ENCODE data around the gene CEP170. TPM values are rescaled to one million over a fixed set of nuclear protein-coding genes. Genes with fewer than 3 reads are reported as not detected.
"Not testable (repeated sequence)": the region's sequence is repeated elsewhere in the genome, so short reads cannot be mapped to it uniquely, and the experiment has no call there.

Gene CEP170
- total and polyA plus RNA-seq, 2 experiments from 2014 or later: 93.1 to 104 TPM

DNA sequence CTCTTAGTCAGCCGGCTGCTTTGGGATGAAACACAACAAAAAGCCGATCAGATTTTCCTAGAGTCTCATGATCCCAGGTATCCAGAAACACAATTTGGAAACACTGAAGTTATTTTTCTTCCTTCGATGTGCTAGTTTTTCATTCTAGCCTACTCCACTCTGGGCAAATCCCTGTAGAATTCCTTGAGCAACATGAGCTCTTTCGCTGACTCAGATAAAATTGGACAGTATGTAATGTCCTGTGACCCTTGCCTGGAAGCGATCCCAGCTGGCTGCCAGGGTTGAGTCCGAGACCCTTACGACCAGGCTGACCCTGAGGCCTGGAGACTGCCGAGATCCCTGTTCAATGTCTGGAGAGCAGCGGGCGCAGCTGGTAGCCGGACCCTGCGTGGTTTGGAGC, 147.9 kb downstream of the CEP170 start:
- not testable (repeated sequence) for H3K27me3 ChIP-seq (ENCODE audit: insufficient read depth); H3K27ac ChIP-seq (ENCODE audit: low read depth); DNase-seq (ENCODE audit: low spot score); H3K4me1 ChIP-seq (ENCODE audit: insufficient read depth); H3K4me3 ChIP-seq; H3K36me3 Mint-ChIP-seq (ENCODE audit: low read depth); H3K79me2 ChIP-seq (replicated peaks; ENCODE audit: insufficient read depth); H2AFZ ChIP-seq; H3K9me2 ChIP-seq (ENCODE audit: insufficient read depth); ATAC-seq; H3K27ac Mint-ChIP-seq; H3K27me3 Mint-ChIP-seq (ENCODE audit: insufficient read depth, low read depth, poor library complexity); H3K4me2 ChIP-seq; H4K20me1 ChIP-seq (replicated peaks; ENCODE audit: insufficient read depth); H3K9me3 Mint-ChIP-seq; H3K4me1 Mint-ChIP-seq; H3K36me3 ChIP-seq (ENCODE audit: insufficient read depth); H3K4me3 Mint-ChIP-seq; H3F3A ChIP-seq (replicated peaks; ENCODE audit: low read depth)

DNA sequence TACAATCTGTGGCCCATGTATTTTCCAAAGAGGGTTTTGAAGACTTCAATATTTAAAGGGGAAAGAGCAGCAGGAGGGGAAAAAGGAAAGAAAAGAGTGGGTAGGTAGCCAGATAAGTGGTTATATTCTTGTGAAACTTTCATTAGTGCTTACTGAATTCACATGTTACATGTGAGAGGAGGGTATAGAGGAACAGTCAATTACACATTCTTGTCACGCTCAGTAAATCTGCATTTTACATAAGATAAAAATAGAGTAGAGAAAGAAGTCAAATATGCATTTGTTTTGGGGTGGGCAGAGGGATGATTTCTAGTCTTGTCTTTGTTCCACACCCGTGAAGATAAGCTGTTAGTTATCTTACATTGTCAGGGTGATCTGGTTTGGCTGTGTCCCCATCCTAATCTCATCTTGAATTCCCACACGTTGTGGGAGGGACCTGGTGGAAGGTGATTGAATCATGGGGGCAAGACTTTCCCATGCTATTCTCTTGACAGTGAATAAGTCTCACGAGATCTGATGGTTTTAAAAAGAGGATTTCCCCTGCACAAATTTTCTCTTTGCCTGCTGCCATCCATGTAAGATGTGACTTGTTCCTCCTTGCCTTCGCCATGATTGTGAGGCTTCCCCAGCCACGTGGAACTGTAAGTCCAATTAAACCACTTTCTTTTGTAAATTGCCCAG, 149.3 kb downstream of the CEP170 start:
- H4K20me1 ChIP-seq (replicated peaks; ENCODE audit: insufficient read depth); H3K4me1 Mint-ChIP-seq: not testable (repeated sequence)

DNA sequence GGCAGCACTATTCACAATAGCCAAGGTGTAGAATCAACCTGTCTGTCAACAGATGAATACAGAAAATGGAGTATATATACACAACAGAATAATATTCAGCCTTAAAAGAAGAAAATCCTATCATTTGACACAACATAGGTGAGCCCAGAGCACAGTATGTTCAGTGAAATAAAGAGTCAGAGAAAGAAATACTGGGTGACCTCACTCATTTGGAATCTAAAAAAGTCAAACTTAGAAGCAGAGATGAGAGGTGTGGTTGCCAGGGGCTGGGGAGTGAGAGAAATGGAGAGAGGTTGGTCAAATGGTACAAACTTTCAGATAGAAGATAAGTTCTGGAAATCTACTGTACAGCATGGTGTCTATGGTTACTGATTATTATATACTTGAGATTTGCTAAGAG, 150.0 kb downstream of the CEP170 start:
- not testable (repeated sequence) for H3K9me3 Mint-ChIP-seq

More for the DNA sequence above, 149.3 kb downstream of the CEP170 start:
- H3K9me2 ChIP-seq (ENCODE audit: insufficient read depth); H3K36me3 Mint-ChIP-seq (ENCODE audit: low read depth); ATAC-seq; H3K4me3 Mint-ChIP-seq; H3K27ac Mint-ChIP-seq; H3K4me3 ChIP-seq; H3K27me3 ChIP-seq (ENCODE audit: insufficient read depth); H3K4me1 ChIP-seq (ENCODE audit: insufficient read depth); H3K4me2 ChIP-seq; H3K27me3 Mint-ChIP-seq (ENCODE audit: insufficient read depth, low read depth, poor library complexity); H2AFZ ChIP-seq; H3F3A ChIP-seq (replicated peaks; ENCODE audit: low read depth); H3K79me2 ChIP-seq (replicated peaks; ENCODE audit: insufficient read depth); H3K27ac ChIP-seq (ENCODE audit: low read depth); H3K9me3 Mint-ChIP-seq; DNase-seq (ENCODE audit: low spot score); H3K36me3 ChIP-seq (ENCODE audit: insufficient read depth): not testable (repeated sequence)

DNA sequence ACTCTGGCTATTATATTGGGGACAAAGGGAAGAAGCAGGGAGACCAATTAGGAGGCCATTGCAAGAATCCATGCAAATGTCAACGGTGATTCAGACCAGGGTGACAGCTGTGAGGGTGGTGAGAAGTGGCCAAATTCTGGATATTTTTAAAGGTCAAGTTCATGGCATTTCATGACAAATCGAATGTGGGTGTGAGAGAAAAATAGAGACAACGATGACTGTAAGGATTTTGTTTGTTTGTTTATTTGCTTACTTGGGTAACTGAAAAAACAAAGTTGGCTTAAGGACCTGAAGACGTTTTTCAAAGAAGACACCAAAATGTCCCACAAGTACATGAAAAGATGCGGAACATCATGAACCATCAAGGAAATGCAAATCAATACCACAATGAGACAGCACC, 150.6 kb downstream of the CEP170 start:
- not testable (repeated sequence) for H3K9me3 Mint-ChIP-seq; H3K4me3 ChIP-seq; H3K36me3 ChIP-seq (ENCODE audit: insufficient read depth); H3K27ac Mint-ChIP-seq; H3K4me1 ChIP-seq (ENCODE audit: insufficient read depth); H3K27ac ChIP-seq (ENCODE audit: low read depth); H3K27me3 ChIP-seq (ENCODE audit: insufficient read depth); H3K79me2 ChIP-seq (replicated peaks; ENCODE audit: insufficient read depth); H3K4me1 Mint-ChIP-seq; H3K4me3 Mint-ChIP-seq; DNase-seq (ENCODE audit: low spot score); H3K36me3 Mint-ChIP-seq (ENCODE audit: low read depth); H4K20me1 ChIP-seq (replicated peaks; ENCODE audit: insufficient read depth); H3K27me3 Mint-ChIP-seq (ENCODE audit: insufficient read depth, low read depth, poor library complexity); H3K9me2 ChIP-seq (ENCODE audit: insufficient read depth); ATAC-seq; H3F3A ChIP-seq (replicated peaks; ENCODE audit: low read depth); H2AFZ ChIP-seq; H3K4me2 ChIP-seq

More for the DNA sequence above, 150.0 kb downstream of the CEP170 start:
- H3K9me2 ChIP-seq (ENCODE audit: insufficient read depth); DNase-seq (ENCODE audit: low spot score); H3K36me3 Mint-ChIP-seq (ENCODE audit: low read depth); H3K4me1 ChIP-seq (ENCODE audit: insufficient read depth); H3K36me3 ChIP-seq (ENCODE audit: insufficient read depth); H3F3A ChIP-seq (replicated peaks; ENCODE audit: low read depth); H3K4me3 ChIP-seq; H3K4me2 ChIP-seq; H4K20me1 ChIP-seq (replicated peaks; ENCODE audit: insufficient read depth); H3K79me2 ChIP-seq (replicated peaks; ENCODE audit: insufficient read depth); H3K4me3 Mint-ChIP-seq; H3K27me3 ChIP-seq (ENCODE audit: insufficient read depth); H2AFZ ChIP-seq; H3K27me3 Mint-ChIP-seq (ENCODE audit: insufficient read depth, low read depth, poor library complexity); H3K4me1 Mint-ChIP-seq; H3K27ac Mint-ChIP-seq; H3K27ac ChIP-seq (ENCODE audit: low read depth); ATAC-seq: not testable (repeated sequence)

Data from GM23338 (cell line).